ENCODE results near the gene BEND5. TPM values are rescaled to one million over a fixed set of nuclear protein-coding genes. Genes with fewer than 3 reads are reported as not detected.

The BEND5 gene
- total RNA-seq, 3 donors from 2014 or later (not counting 1 experiment from before 2014, with no cell fraction given): 1.2 to 5.1 (median 2.6) TPM

- H3K4me1 ChIP-seq (ENCODE audit: control insufficient read depth, insufficient read depth, low read length): no peaks in the 10 kb centered on the region
- H3K27me3 ChIP-seq (ENCODE audit: control insufficient read depth, insufficient read depth, low read length): no peaks in the 10 kb centered on the region
- ATAC-seq (no peak), DNase-seq (no peak)
- TF ChIP-seq CTCF (IDR thresholded peaks at IDR 0.05): no peak
- Mint-ChIP-seq H3K4me3 (no peak overlapping the region), H3K4me1 (no peaks in the 10 kb centered on the region), H3K27ac (no peak overlapping the region), H3K36me3 (no peaks in the 10 kb centered on the region), H3K27me3 (ENCODE audit: low read depth in 2 of 2) (no peaks in the 10 kb centered on the region), H3K9me3 (no peaks in the 10 kb centered on the region)
- H3K9me3 ChIP-seq (ENCODE audit: control insufficient read depth, insufficient read depth, low read length): no peaks in the 10 kb centered on the region
- no peaks in the 10 kb centered on the region for H3K36me3 ChIP-seq (ENCODE audit: control insufficient read depth, insufficient read depth, low read length)
- intact Hi-C loops (cut with micrococcal nuclease): no loop called here
- H3K4me3 ChIP-seq (ENCODE audit: low read length): no peak overlapping the region
- H3K27ac ChIP-seq (ENCODE audit: low read length): no peak overlapping the region
Measured at GRCh38 chr1:48743480-48743879, 33.2 kb downstream of the BEND5 start.

- WGBS (ENCODE audit: insufficient coverage): 94% methylated on average over 7 of the region's 7 CpGs
- no peaks in the 10 kb centered on the region for H3K36me3 ChIP-seq (ENCODE audit: control insufficient read depth, insufficient read depth, low read length)
- no peak overlapping the region for H3K4me3 ChIP-seq (ENCODE audit: low read length)
- no peaks in the 10 kb centered on the region for H3K4me1 Mint-ChIP-seq
- no peak overlapping the region for H3K4me3 Mint-ChIP-seq
- no peaks in the 10 kb centered on the region for H3K27me3 ChIP-seq (ENCODE audit: control insufficient read depth, insufficient read depth, low read length)
- H3K4me1 ChIP-seq (ENCODE audit: control insufficient read depth, insufficient read depth, low read length): no peaks in the 10 kb centered on the region
- no peak overlapping the region for H3K27ac Mint-ChIP-seq
- no peaks in the 10 kb centered on the region for H3K9me3 Mint-ChIP-seq
- intact Hi-C loops (cut with micrococcal nuclease): no loop called here
- no peaks in the 10 kb centered on the region for H3K27me3 Mint-ChIP-seq (ENCODE audit: low read depth in 2 of 2)
- no peak overlapping the region for H3K27ac ChIP-seq (ENCODE audit: low read length)
- no peak for TF ChIP-seq CTCF (IDR thresholded peaks at IDR 0.05)
- no peaks in the 10 kb centered on the region for H3K9me3 ChIP-seq (ENCODE audit: control insufficient read depth, insufficient read depth, low read length)
- ATAC-seq: no peak
- no peak for DNase-seq
- H3K36me3 Mint-ChIP-seq: no peaks in the 10 kb centered on the region
Measured at GRCh38 chr1:48741380-48741779, 35.3 kb downstream of the BEND5 start.

DNA sequence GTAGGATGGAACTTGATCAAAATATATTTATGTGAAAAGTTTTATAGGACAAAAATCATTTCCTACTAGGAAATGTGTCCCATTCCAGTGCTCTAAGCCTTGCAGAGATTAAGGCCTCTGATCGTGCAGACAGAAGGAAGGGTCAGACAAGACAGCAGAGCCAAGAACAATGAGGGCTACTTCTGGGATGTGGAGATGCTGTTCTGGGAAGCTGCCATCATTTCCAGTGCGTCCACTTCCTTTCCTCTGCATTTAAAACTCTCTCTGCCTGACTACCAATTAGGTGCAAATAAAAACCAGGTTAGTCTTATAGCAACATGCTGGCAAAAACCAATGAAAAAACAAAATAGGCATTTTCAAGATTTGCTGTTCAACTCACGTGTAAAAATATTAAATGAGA, 36.1 kb downstream of the BEND5 start:
- DNase-seq (no peak), ATAC-seq (no peak)
- Mint-ChIP-seq H3K27me3 (ENCODE audit: low read depth in 2 of 2) (no peaks in the 10 kb centered on the region), H3K36me3 (no peaks in the 10 kb centered on the region), H3K9me3 (no peaks in the 10 kb centered on the region), H3K27ac (no peak overlapping the region), H3K4me1 (no peaks in the 10 kb centered on the region), H3K4me3 (no peak overlapping the region)
- 83% methylated on average over 3 of the region's 3 CpGs for WGBS (ENCODE audit: insufficient coverage)
- no peaks in the 10 kb centered on the region for H3K27me3 ChIP-seq (ENCODE audit: control insufficient read depth, insufficient read depth, low read length)
- H3K27ac ChIP-seq (ENCODE audit: low read length): no peak overlapping the region
- no peaks in the 10 kb centered on the region for H3K9me3 ChIP-seq (ENCODE audit: control insufficient read depth, insufficient read depth, low read length)
- H3K4me3 ChIP-seq (ENCODE audit: low read length): no peak overlapping the region
- TF ChIP-seq CTCF (IDR thresholded peaks at IDR 0.05): no peak
- intact Hi-C loops (cut with micrococcal nuclease): no loop called here
- H3K4me1 ChIP-seq (ENCODE audit: control insufficient read depth, insufficient read depth, low read length): no peaks in the 10 kb centered on the region
- H3K36me3 ChIP-seq (ENCODE audit: control insufficient read depth, insufficient read depth, low read length): no peaks in the 10 kb centered on the region

- 75% methylated on average over 3 of the region's 3 CpGs for WGBS (ENCODE audit: insufficient coverage)
- ATAC-seq (no peak), DNase-seq (no peak)
- no peak for TF ChIP-seq CTCF (IDR thresholded peaks at IDR 0.05)
- intact Hi-C loops (cut with micrococcal nuclease): no loop called here
- Mint-ChIP-seq H3K9me3 (no peaks in the 10 kb centered on the region), H3K27ac (no peak overlapping the region), H3K36me3 (no peaks in the 10 kb centered on the region), H3K27me3 (ENCODE audit: low read depth in 2 of 2) (no peaks in the 10 kb centered on the region), H3K4me3 (no peak overlapping the region), H3K4me1 (no peaks in the 10 kb centered on the region)
- Histone ChIP-seq H3K4me3 (ENCODE audit: low read length) (no peak overlapping the region), H3K4me1 (ENCODE audit: control insufficient read depth, insufficient read depth, low read length) (no peaks in the 10 kb centered on the region), H3K27ac (ENCODE audit: low read length) (no peak overlapping the region), H3K36me3 (ENCODE audit: control insufficient read depth, insufficient read depth, low read length) (no peaks in the 10 kb centered on the region), H3K27me3 (ENCODE audit: control insufficient read depth, insufficient read depth, low read length) (no peaks in the 10 kb centered on the region), H3K9me3 (ENCODE audit: control insufficient read depth, insufficient read depth, low read length) (no peaks in the 10 kb centered on the region)
Measured at GRCh38 chr1:48739091-48739490, 37.6 kb downstream of the BEND5 start.

Data from natural killer cell (primary cell).